Transverse colon (tissue), 4 donors: ENCODE measurements around the gene TCF7L2. TPM values are rescaled to one million over a fixed set of nuclear protein-coding genes. Genes with fewer than 3 reads are reported as not detected.

ENCODE experiments used
- DNase-seq: peaks from one replicate; pipeline ENCODE4 v3.0.0-alpha.2; 2019
- H3K27ac ChIP-seq, 4 donors: fragments of 200-600 bp; sonication (generic); 2 replicates each; pipeline ENCODE4 v1.5.1; 2016 to 2018; ENCODE audit warnings: inconsistent platforms in 4 of 4
- H3K27me3 ChIP-seq: fragments of 200-600 bp; sonication (generic); 2 replicates; pipeline ENCODE4 v1.5.1; 2017; ENCODE audit warnings: inconsistent platforms
- H3K36me3 ChIP-seq, 4 donors: fragments of 200-600 bp; sonication (generic); 2 replicates each; pipeline ENCODE4 v1.5.1; 2017 to 2019; ENCODE audit warnings: inconsistent platforms in 4 of 4
- H3K4me1 ChIP-seq, 4 donors: fragments of 200-600 bp; sonication (generic); 2 replicates each; pipeline ENCODE4 v1.5.1; 2017 to 2020; ENCODE audit warnings: inconsistent platforms in 4 of 4
- H3K4me3 ChIP-seq, 4 donors: fragments of 200-600 bp; sonication (generic); 1 replicate in 1 of 4; 2 replicates in 3 of 4; pipeline versions ENCODE4 v1.5.1 to v1.6.1; 2017 to 2019; ENCODE audit warnings: inconsistent platforms in 4 of 4
- H3K9me3 ChIP-seq, 2 donors: fragments of 200-600 bp; sonication (generic); 2 replicates each; pipeline ENCODE4 v1.5.1; 2017 to 2019; ENCODE audit warnings: inconsistent platforms in 2 of 2
- EP300 ChIP-seq: sonication (generic); formaldehyde crosslinking; IDR thresholded peaks from one replicate; pipeline ENCODE4 v1.6.1; 2017; ENCODE audit warnings: antibody characterized with exemption, low read depth
- POLR2A ChIP-seq: fragments of 450-650 bp; IDR thresholded peaks from one replicate; pipeline ENCODE4 v1.6.1; 2016; ENCODE audit warnings: antibody characterized with exemption, mild to moderate bottlenecking, moderate library complexity
- POLR2AphosphoS5 ChIP-seq, 3 donors: sonication (generic); formaldehyde crosslinking; IDR thresholded peaks; one replicate each; pipeline ENCODE4 v1.6.1; 2016; ENCODE audit warnings: antibody characterized with exemption in 3 of 3
- WGBS, 2 donors: methylation state at CpG; one replicate each; pipeline ENCODE4 v1.1.5; 2018; ENCODE audit warnings: low coverage in 1 of 2; 5-methylcytosine and 5-hydroxymethylcytosine counted together
- in situ Hi-C, 4 donors: fragments of 200-750 bp; cut with MboI; loops; one replicate each; pipeline versions ENCODE4 v1.15.0 to v1.15.1; 2017; ENCODE audit warnings: low sequenced_read_pairs in 3 of 4, low pct_ligation_motif_present in 1 of 4, low pct_unique_long_range_greater_than_20kb in 1 of 4
- intact Hi-C: fragments of 100-400 bp; cut with DNase I; formaldehyde crosslinking; loops from one replicate; pipeline ENCODE4 v1.15.1; 2023; ENCODE audit warnings: low total_unique reads
- total RNA-seq, 4 donors: library from RNA; depleted of rRNA; stranded (reverse); fragments of >200 nt; gene quantifications; one replicate each; pipeline ENCODE4 v1.1.0, GENCODE V29; 2016
- TF ChIP-seq, protein P1 (sequence below), 5 experiments: fragments of 200-600 bp in 3 of 5; fragments of 450-650 bp in 2 of 5; sonication (generic) in 3 of 5; IDR thresholded peaks; 1 replicate in 2 of 5; 2 replicates in 3 of 5; pipeline ENCODE4 v1.5.1; 2016 to 2017; ENCODE audit warnings: antibody characterized with exemption in 5 of 5, inconsistent platforms in 3 of 5, mild to moderate bottlenecking in 2 of 5, moderate library complexity in 1 of 5

Gene TCF7L2
- total RNA-seq, 4 donors from 2014 or later, result 84.6 to 249 (median 137) TPM

GRCh38 chr10:113011592-113012374 is 61.7 kb downstream of the TCF7L2 start:
- Histone ChIP-seq H3K4me3 (no peak overlapping the region), H3K27ac (no peak overlapping the region), H3K27me3 (no peaks in the 10 kb centered on the region), H3K4me1 (peaks cover 0 to 18% (median 8%) of the 10 kb centered on the region in 4 donors), H3K36me3 (no peaks in the 10 kb centered on the region), H3K9me3 (no peaks in the 10 kb centered on the region)
- TF ChIP-seq POLR2A (no peak), EP300 (no peak), POLR2AphosphoS5 (IDR thresholded peaks at IDR 0.05) (no peak)
- TF ChIP-seq, protein P1, sequence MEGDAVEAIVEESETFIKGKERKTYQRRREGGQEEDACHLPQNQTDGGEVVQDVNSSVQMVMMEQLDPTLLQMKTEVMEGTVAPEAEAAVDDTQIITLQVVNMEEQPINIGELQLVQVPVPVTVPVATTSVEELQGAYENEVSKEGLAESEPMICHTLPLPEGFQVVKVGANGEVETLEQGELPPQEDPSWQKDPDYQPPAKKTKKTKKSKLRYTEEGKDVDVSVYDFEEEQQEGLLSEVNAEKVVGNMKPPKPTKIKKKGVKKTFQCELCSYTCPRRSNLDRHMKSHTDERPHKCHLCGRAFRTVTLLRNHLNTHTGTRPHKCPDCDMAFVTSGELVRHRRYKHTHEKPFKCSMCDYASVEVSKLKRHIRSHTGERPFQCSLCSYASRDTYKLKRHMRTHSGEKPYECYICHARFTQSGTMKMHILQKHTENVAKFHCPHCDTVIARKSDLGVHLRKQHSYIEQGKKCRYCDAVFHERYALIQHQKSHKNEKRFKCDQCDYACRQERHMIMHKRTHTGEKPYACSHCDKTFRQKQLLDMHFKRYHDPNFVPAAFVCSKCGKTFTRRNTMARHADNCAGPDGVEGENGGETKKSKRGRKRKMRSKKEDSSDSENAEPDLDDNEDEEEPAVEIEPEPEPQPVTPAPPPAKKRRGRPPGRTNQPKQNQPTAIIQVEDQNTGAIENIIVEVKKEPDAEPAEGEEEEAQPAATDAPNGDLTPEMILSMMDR (IDR thresholded peaks at IDR 0.05), result no peak
- no peak for DNase-seq
- WGBS, 2 donors, result 84 to 93% methylated on average over 3 to 12 of the region's 12 CpGs
- intact Hi-C loops (no loop called here), in situ Hi-C loops (no loop called here)

DNA sequence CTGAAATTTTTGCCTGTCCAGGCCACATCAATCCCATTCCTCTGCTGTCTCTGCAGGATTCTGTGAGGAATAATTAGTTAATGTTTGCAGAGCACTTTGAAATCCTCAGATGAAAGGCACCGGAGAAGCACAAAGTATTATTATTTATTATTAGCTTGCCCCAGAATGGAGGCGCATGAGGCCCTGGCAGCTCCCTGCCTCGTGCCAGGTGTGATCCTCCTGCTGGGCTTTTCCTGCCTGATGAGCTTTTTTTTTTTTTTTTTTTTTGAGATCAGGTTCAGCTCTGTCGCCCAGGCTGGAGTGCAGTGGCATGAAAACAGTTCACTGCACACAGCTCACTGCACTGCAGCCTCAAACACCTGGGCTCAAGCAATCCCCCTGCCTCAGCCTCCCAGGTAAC is 65.2 kb downstream of the TCF7L2 start:
- H3K4me3 ChIP-seq, result no peak overlapping the region
- H3K36me3 ChIP-seq, result no peaks in the 10 kb centered on the region
- 70 to 73% methylated on average over 4 of the region's 4 CpGs for WGBS, 2 donors
- peaks cover 6 to 42% (median 20%) of the 10 kb centered on the region in 4 donors for H3K4me1 ChIP-seq
- H3K27ac ChIP-seq, result no peak overlapping the region
- intact Hi-C loops, result no loop called here
- TF ChIP-seq POLR2AphosphoS5 (IDR thresholded peaks at IDR 0.05) (no peak), POLR2A (no peak), EP300 (no peak)
- TF ChIP-seq, protein P1 (IDR thresholded peaks at IDR 0.05), result no peak
- no peak for DNase-seq
- no peaks in the 10 kb centered on the region for H3K27me3 ChIP-seq
- H3K9me3 ChIP-seq, result no peaks in the 10 kb centered on the region
- in situ Hi-C loops, result no loop called here

- H3K4me1 ChIP-seq, result peaks cover 15 to 62% (median 35%) of the 10 kb centered on the region in 4 donors
- H3K27ac ChIP-seq, result no peak overlapping the region
- no peaks in the 10 kb centered on the region for H3K36me3 ChIP-seq
- DNase-seq, result no peak
- WGBS, 2 donors, result 60 to 87% methylated on average over 1 to 5 of the region's 5 CpGs
- H3K9me3 ChIP-seq, result no peaks in the 10 kb centered on the region
- in situ Hi-C loops, result no loop called here
- H3K4me3 ChIP-seq, result no peak overlapping the region
- intact Hi-C loops, result no loop called here
- H3K27me3 ChIP-seq, result no peaks in the 10 kb centered on the region
- TF ChIP-seq EP300 (no peak), POLR2AphosphoS5 (IDR thresholded peaks at IDR 0.05) (no peak), POLR2A (no peak)
- TF ChIP-seq, protein P1 (IDR thresholded peaks at IDR 0.05), result no peak
Observed at GRCh38 chr10:113017376-113017775, 67.3 kb downstream of the TCF7L2 start.

DNA sequence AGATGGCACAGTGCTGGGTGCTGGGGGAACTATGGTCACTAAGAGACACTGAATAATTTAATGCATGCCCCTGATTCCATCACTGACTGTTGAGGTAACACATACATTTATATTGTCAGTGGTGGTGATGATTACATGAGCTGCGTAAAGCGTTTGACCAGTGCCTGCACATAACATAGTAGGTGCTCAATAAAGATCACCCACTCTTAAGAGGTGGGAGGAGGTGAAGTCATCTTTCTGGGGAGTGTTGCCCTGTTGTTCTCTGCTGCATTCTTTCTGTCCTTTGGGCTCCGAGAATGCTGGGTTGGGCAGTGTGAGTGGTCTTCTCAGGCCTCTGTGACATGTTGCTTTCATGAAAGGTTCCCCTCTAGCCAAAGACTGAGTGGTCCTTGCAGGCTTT is 68.0 kb downstream of the TCF7L2 start:
- no peaks in the 10 kb centered on the region for H3K27me3 ChIP-seq
- H3K4me1 ChIP-seq, result peaks cover 15 to 62% (median 35%) of the 10 kb centered on the region in 4 donors
- WGBS, 2 donors, result 84 to 92% methylated on average over 3 of the region's 3 CpGs
- DNase-seq, result no peak
- in situ Hi-C loops (no loop called here), intact Hi-C loops (no loop called here)
- no peak overlapping the region for H3K4me3 ChIP-seq
- no peaks in the 10 kb centered on the region for H3K36me3 ChIP-seq
- H3K27ac ChIP-seq, result peak overlapping the region in 3 of 4 donors; percentile 17 to 50 (median 30)
- H3K9me3 ChIP-seq, result no peaks in the 10 kb centered on the region
- TF ChIP-seq, protein P1 (IDR thresholded peaks at IDR 0.05), result no peak
- TF ChIP-seq POLR2A (no peak), EP300 (no peak), POLR2AphosphoS5 (IDR thresholded peaks at IDR 0.05) (no peak)
